ENCODE measurements around the gene SLC25A34. TPM values are rescaled to one million over a fixed set of nuclear protein-coding genes. Genes with fewer than 3 reads are reported as not detected.

The SLC25A34 gene
- total RNA-seq, 4 donors from 2014 or later, result 7.8 to 17.2 (median 13.8) TPM

DNA sequence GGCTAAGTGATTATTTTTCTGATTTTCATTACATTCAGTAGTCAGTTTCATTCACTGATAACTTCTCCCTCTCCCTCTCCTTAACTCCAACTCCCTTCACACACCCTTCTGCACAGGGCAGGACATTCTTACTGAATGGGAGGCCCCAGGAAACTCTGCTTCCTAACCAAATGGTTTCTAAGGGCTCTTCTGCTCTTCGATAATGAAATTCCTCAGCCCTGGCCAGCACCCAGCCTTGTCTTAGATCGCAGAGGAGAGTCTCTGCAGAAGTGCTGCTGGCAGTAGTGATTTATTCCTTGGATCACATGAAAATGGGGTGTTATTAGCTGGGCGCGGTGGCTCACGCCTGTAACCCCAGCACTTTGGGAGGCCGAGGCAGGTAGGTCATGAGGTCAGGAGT, 35.5 kb upstream of the SLC25A34 start:
- no peaks in the 10 kb centered on the region for H3K9me3 ChIP-seq
- ATAC-seq, result no peak
- no peak overlapping the region for H3K4me3 ChIP-seq
- intact Hi-C loops (cut with DNase I; ENCODE audit: low total_unique reads) (no loop called here), in situ Hi-C loops (cut with MboI; ENCODE audit: low sequenced_read_pairs in 4 of 4) (no loop called here)
- peak overlapping the region in 1 of 4 donors; percentile 44 for H3K27ac ChIP-seq
- no peaks in the 10 kb centered on the region for H3K27me3 ChIP-seq
- no peak for DNase-seq
- no peaks in the 10 kb centered on the region for H3K36me3 ChIP-seq
- no peak for TF ChIP-seq POLR2A (IDR thresholded peaks at IDR 0.05)
- TF ChIP-seq, protein P1, sequence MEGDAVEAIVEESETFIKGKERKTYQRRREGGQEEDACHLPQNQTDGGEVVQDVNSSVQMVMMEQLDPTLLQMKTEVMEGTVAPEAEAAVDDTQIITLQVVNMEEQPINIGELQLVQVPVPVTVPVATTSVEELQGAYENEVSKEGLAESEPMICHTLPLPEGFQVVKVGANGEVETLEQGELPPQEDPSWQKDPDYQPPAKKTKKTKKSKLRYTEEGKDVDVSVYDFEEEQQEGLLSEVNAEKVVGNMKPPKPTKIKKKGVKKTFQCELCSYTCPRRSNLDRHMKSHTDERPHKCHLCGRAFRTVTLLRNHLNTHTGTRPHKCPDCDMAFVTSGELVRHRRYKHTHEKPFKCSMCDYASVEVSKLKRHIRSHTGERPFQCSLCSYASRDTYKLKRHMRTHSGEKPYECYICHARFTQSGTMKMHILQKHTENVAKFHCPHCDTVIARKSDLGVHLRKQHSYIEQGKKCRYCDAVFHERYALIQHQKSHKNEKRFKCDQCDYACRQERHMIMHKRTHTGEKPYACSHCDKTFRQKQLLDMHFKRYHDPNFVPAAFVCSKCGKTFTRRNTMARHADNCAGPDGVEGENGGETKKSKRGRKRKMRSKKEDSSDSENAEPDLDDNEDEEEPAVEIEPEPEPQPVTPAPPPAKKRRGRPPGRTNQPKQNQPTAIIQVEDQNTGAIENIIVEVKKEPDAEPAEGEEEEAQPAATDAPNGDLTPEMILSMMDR (IDR thresholded peaks at IDR 0.05 in 4 of 5, conservative IDR thresholded peaks at IDR 0.05 in 1 of 5), result no peak
- H3K4me1 ChIP-seq, result peaks cover 45 to 53% of the 10 kb centered on the region in 2 donors

DNA sequence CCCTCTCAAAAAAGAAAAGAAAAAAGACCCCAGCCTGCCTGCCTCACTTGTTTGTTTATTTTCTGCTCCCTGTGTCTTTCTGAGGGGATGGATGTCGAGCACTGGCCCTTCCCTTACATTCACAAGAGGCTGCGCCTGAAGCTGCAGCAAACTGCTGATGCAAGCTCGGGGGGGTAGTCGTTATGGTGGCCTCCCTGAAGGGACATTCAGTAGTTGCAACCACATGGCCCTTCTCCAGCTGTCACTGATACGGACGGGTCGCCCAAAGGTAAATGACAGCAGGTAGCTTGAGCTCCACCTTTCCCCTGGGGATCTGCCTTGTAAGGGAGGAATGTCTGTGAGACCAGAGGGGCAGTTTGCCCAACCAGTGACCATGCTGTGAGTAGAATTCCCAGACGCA, 34.3 kb upstream of the SLC25A34 start:
- H3K9me3 ChIP-seq, result no peaks in the 10 kb centered on the region
- peak overlapping the region; percentile 37 to 96 (median 94) for H3K27ac ChIP-seq
- no peaks in the 10 kb centered on the region for H3K36me3 ChIP-seq
- H3K27me3 ChIP-seq, result no peaks in the 10 kb centered on the region
- TF ChIP-seq POLR2A (IDR thresholded peaks at IDR 0.05), result no peak
- no peak for ATAC-seq
- intact Hi-C loops (cut with DNase I; ENCODE audit: low total_unique reads) (no loop called here), in situ Hi-C loops (cut with MboI; ENCODE audit: low sequenced_read_pairs in 4 of 4) (no loop called here)
- DNase-seq, result no peak
- peaks cover 52 to 59% of the 10 kb centered on the region in 2 donors for H3K4me1 ChIP-seq
- no peak overlapping the region for H3K4me3 ChIP-seq

DNA sequence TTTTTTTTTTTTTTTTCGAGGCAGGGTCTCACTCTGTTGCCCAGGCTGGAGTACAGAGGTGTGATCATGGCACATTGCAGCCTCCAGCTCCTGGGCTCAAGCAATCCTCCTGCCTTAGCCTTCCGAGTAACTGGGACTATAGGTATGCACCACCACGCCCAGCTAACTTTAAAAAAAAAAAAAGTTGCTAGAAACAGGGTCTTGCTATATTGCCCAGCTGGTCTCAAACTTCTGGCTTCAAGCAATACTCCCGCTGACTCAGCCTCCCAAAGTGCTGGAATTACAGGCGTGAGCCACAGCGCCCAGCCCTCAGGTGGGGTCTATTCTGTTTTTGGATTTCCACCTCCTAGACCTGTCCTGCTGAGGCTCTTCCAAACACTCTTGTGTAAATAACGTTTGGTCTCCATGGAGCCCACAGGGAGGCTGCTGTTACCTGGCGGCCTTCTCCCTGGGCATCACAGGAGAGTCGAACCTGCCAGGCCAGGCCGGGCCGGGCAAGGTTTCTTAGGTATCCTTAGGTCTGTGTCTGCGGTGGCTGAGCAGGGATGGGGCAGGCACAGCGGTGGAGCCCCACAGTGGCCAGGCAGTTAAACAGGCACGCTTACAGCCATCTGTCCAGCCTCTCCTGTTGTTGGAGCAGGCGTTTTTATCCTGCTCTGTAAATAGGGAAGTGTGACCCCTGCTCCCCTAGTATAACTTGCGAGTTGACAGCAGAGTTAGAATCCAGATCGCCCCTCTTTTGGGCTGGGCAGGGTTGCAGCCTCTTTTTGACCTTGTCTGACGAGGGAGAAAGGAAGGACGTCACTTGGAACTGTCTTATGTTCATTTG, 33.1 kb upstream of the SLC25A34 start:
- H3K36me3 ChIP-seq, result no peaks in the 10 kb centered on the region
- DNase-seq, result peak in 1 of 2 donors; percentile 72
- H3K27me3 ChIP-seq, result no peaks in the 10 kb centered on the region
- H3K4me3 ChIP-seq, result no peak overlapping the region
- no peak for TF ChIP-seq POLR2A (IDR thresholded peaks at IDR 0.05)
- TF ChIP-seq, protein P1 (IDR thresholded peaks at IDR 0.05 in 4 of 5, conservative IDR thresholded peaks at IDR 0.05 in 1 of 5), result peak in 3 of 5 experiments; percentile 28 to 51 (median 34)
- intact Hi-C loops (cut with DNase I; ENCODE audit: low total_unique reads), result loop anchor here (1.0 kb wide), 1 partner anchor 47 kb away; no protein-coding TSS in a partner anchor
- no peaks in the 10 kb centered on the region for H3K9me3 ChIP-seq
- peak overlapping the region; percentile 93 to 96 (median 96) for H3K27ac ChIP-seq
- peaks cover 48 to 61% of the 10 kb centered on the region in 2 donors for H3K4me1 ChIP-seq
- peak; percentile 27 to 33 for ATAC-seq
- in situ Hi-C loops (cut with MboI; ENCODE audit: low sequenced_read_pairs in 4 of 4), result no loop called here

DNA sequence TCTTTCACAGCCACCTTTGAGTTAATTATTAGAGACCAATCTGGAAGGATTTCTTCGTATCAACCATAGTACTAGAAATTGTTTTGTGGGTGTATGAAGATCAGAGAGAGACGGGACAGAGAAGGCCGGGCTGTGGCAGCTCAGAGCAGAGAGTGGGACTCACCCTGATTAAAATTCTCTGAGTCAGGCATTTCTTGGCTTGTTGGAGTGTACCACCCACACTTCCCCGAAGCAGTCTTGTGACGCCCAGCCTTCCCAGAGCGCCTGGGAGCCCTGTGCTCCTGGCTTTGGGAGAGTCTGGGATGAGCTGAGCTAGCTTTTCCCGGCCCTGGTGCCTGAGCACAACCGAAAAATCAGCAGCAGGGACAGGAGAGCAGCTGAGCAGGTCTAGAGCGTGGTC, 32.5 kb upstream of the SLC25A34 start:
- Histone ChIP-seq H3K27me3 (no peaks in the 10 kb centered on the region), H3K27ac (peak overlapping the region; percentile 93 to 96 (median 96)), H3K4me1 (peaks cover 53 to 67% of the 10 kb centered on the region in 2 donors), H3K9me3 (no peaks in the 10 kb centered on the region), H3K4me3 (no peak overlapping the region), H3K36me3 (no peaks in the 10 kb centered on the region)
- DNase-seq, result peak; percentile 71 to 79
- in situ Hi-C loops (cut with MboI; ENCODE audit: low sequenced_read_pairs in 4 of 4) (no loop called here), intact Hi-C loops (cut with DNase I; ENCODE audit: low total_unique reads) (loop anchor here (1.0 kb wide), 1 partner anchor 47 kb away; no protein-coding TSS in a partner anchor)
- TF ChIP-seq, protein P1 (IDR thresholded peaks at IDR 0.05 in 4 of 5, conservative IDR thresholded peaks at IDR 0.05 in 1 of 5), result no peak
- peak; percentile 44 to 72 for TF ChIP-seq POLR2A (IDR thresholded peaks at IDR 0.05)
- peak; percentile 40 to 46 for ATAC-seq

DNA sequence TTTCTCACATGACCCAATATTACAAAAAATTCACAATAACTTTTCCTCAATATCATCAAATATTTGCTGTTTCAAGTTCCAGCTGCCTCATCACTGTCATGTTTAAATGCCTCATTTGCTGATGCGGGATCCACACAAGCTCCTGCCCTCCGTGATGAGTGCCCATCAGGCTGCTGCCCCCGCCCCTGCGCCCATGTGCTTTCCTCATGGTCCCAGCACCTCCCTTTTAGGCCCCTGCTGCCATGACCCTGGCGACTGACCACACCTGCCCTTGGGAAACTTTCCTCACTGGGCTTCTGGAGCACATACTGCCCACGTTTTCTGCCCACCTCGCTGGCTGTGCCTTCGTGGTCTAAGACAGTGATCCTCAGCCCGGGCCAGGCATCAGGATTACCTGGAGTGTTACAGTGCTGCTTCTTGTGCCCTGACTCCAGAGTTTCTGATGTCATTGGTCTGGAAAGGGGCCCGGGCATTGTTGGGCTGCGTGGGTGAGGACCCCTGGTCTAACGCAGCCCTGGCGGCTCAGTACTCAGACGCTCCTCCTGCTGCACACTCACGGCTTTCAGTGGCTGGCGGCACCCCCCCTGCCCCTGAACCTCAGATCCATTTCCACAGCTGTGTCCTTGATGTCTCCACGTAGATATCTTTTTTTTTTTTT, 31.4 kb upstream of the SLC25A34 start:
- ATAC-seq (no peak), DNase-seq (no peak)
- TF ChIP-seq, protein P1 (IDR thresholded peaks at IDR 0.05 in 4 of 5, conservative IDR thresholded peaks at IDR 0.05 in 1 of 5), result no peak
- no peak for TF ChIP-seq POLR2A (IDR thresholded peaks at IDR 0.05)
- intact Hi-C loops (cut with DNase I; ENCODE audit: low total_unique reads), result no loop called here
- H3K27ac ChIP-seq, result peak overlapping the region; percentile 93 to 96 (median 96)
- H3K4me3 ChIP-seq, result no peak overlapping the region
- no peaks in the 10 kb centered on the region for H3K9me3 ChIP-seq
- no peaks in the 10 kb centered on the region for H3K27me3 ChIP-seq
- peaks cover 64 to 78% of the 10 kb centered on the region in 2 donors for H3K4me1 ChIP-seq
- no peaks in the 10 kb centered on the region for H3K36me3 ChIP-seq
- in situ Hi-C loops (cut with MboI; ENCODE audit: low sequenced_read_pairs in 4 of 4), result no loop called here

Data from gastrocnemius medialis (tissue), 4 donors.